NCI-H345 treated with DMSO at 0.1 percent for 48 hours (cell line): ENCODE results near the gene KLHL2.

ENCODE experiments used
- DNase-seq: peaks from one replicate; lab custom pipeline; 2025; ENCODE audit not compliant: unreplicated experiment; lab: John Stamatoyannopoulos, UW

Gene KLHL2

DNA sequence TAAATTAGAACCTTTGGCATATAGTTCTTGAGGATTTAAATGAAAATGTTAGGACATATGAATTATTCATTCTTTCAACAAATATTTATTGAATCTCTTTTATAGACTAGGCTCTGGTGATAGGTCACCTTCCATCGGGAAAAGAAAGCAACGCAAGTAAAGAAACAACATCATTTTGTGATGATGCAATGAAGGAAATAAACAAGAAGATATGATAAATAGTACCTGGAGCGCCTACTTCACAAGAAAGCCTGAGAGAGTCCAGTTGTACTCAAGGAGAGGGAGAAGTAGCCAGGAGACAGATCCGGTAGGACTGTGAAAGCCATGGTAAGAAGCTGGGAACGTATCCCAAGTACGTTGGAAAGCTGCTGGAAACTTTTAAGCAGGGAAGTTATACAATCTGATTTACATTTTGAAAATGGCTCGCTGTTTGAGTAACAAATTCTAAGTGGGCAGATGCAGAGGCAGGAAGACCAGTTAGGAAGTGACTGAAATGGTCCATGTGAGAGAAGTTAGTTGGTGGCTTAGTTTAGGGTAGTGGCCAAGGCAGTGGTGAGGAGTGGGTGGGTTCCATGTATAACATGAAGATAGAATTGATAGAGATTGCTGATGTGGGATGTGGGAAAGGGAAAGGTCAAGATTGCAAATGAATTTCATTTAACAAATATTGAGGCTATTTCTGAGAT, 153.8 kb downstream of the KLHL2 start:
- DNase-seq: no peak

DNA sequence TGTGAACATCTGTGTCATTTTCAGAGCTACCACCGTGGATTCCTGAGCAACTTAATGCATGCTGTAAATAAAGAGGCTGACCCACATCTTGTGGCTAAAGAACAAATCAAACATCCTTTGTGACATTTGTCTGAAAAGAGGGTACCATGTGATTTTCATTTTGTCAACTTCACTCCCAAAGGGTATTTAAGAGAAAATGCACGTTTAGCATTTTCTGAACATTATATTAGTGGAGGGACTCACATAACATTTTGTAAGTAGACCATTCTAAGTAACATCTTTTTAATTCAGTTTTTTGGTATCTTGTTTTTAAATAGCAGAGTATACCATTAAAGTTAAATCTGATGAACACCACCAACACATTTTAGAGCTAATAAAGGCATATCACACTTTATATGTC, 154.4 kb downstream of the KLHL2 start:
- DNase-seq: no peak

DNA sequence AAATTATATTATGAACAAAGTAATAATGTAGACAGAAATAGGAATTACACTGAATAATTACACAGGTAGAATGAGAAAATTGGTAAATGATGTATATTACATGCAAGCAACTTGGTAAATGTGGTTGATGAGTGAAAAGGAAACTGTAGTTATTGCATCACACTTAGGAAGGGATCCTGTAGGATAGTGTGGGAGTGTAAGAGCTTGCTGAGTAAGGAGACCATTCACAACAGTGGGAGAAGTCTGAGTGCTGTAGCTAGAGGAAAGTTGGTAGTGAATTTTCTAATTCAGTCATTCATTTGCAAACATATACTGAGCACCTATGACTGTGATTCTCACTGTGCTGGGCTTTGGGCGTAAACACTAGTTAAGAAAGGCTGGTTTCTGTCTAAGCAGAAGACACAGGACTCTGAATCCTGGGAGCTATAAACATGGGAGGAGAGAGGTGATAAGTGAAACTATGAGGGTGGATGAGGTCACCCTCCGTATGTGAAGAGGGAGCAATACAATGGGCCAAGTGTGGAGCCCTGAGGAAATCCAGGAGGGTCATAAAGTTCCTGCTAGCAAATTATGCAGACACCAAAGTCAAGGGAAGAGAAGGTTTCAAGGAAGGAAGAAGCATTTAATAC, 157.2 kb downstream of the KLHL2 start:
- no peak for DNase-seq

DNA sequence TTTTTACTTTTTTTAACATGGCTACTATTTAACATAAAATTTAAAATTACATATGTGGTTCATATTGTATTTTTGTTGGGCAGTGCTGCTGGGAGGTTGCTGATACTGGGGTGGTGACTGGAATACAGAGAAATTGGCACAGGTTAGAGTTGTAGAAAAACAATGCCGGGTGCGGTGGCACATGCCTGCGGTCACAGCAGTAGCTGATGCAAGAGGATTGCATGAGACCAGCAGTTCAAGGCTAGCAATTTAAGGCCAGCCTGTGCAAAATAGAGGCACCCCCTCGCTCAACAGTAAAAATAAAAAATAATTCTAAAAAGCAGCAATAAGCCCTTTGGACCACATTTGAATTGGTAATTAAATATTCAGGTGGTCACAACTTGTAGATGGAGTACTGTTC, 159.7 kb downstream of the KLHL2 start:
- no peak for DNase-seq

DNA sequence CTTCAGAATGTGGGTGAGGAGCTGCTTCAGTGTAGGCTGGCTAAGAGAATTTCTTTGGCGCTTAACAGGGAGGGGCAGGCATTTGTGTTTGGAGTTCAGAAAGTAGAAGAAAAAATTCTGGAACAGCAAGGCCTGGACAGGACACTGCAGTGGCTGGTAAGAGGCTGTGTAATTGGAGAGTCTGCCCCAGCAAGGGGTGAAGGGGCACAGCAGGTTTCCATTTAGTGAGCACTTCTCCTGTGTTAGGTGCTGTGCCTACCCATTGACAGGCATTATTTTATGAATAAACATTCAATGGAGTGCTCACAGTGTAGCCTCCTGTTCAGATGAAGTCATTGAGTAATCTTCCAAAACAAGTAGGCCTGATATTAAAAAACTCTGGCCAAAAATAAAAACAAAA, 160.8 kb downstream of the KLHL2 start:
- peak; percentile 62 for DNase-seq

DNA sequence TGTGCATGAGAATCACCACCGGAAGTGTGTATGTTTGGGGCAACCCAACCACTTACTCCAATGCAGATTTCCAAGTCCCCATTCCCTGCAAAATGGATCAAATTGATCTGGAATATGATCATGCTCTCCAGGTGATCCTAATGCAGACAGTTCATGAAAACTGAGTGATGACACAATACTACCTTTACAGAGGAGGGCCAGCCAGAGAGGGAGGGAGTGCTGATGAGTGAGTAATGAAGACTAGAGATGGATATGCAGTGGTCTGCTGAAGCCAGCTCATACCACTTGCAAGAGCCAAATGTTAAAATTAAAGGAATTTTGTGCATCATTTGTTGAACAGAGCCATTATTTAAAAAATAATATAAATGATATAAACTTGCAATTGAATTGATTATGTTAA, 161.2 kb downstream of the KLHL2 start:
- DNase-seq: no peak

DNA sequence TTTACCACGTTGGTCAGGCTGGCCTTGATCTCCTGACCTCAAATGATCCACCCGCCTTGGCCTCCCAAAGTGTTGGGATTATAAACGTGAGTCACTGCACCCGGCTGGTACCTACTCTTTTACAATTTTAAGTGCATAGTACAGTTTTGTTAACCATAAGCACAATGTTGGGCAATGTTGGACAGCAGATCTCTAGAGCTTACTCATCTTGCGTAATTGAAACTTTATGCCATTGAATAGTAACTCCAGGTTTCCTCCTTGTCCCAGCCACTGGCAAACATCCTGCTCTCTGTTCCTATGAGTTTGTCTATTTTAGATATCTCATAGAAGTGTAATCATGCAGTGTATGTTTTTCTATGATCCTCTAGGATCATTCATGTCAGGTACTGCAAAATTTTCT, 162.2 kb downstream of the KLHL2 start:
- no peak for DNase-seq

DNA sequence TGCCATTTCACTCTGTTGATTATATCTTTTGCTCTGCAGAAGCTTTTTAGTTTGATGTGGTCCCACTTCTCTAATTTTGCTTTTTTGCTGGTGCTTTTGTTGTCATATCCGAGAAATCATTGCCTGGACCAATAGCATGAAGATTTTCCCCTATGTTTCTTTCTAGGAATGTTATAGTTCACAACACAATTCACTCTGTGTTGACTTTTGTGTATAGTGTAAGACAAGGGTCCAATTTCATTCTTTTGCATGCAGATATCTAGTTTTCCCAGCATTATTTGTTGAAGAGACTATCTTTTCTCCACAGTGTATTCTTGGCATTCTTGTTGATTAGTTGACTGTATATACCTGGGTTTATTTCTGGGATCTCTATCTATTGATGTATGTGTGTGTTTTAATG, 163.2 kb downstream of the KLHL2 start:
- no peak for DNase-seq
